GM12878 (cell line): Measurements from ENCODE around the gene DNAJB2. TPM values are rescaled to one million over a fixed set of nuclear protein-coding genes. Genes with fewer than 3 reads are reported as not detected.

Experiments
- CBX3 ChIP-seq: fragments of 200-600 bp; sonication (generic); IDR thresholded peaks from 2 replicates; pipeline ENCODE4 v1.6.1; 2016; ENCODE audit warnings: low read depth, borderline replicate concordance
- CHD2 ChIP-seq: IDR thresholded peaks from 2 replicates; pipeline ENCODE4 v1.6.1; 2011; ENCODE audit warnings: low read depth, low read length, improper control_type of control experiment, borderline replicate concordance
- FOXK2 ChIP-seq: fragments of 450-650 bp; IDR thresholded peaks from 2 replicates; pipeline ENCODE4 v1.6.1; 2017; ENCODE audit warnings: mild to moderate bottlenecking, moderate library complexity
- FOXM1 ChIP-seq: IDR thresholded peaks from 2 replicates; pipeline ENCODE4 v1.6.1; 2012; ENCODE audit warnings: low read depth, mild to moderate bottlenecking, inconsistent platforms, low read length, moderate library complexity
- PAX5 ChIP-seq: IDR thresholded peaks from 2 replicates; pipeline ENCODE4 v1.6.1; 2011; ENCODE audit warnings: low read depth, low read length, borderline replicate concordance
- PAX8 ChIP-seq: fragments of 450-650 bp; IDR thresholded peaks from 2 replicates; pipeline ENCODE4 v1.6.1; 2017; ENCODE audit warnings: mild to moderate bottlenecking, moderate library complexity
- PBX3 ChIP-seq: IDR thresholded peaks from 2 replicates; pipeline ENCODE4 v1.6.1; 2011; ENCODE audit warnings: mild to moderate bottlenecking, low read depth, low read length, moderate library complexity; ENCODE audit not compliant: insufficient replicate concordance
- PKNOX1 ChIP-seq: fragments of 450-650 bp; IDR thresholded peaks from 2 replicates; pipeline ENCODE4 v1.6.1; 2016; ENCODE audit warnings: mild to moderate bottlenecking
- RAD21 ChIP-seq: IDR thresholded peaks from 2 replicates; pipeline ENCODE4 v1.6.1; 2011; ENCODE audit warnings: mild to moderate bottlenecking, low read depth, low read length, moderate library complexity; ENCODE audit not compliant: insufficient read depth
- SKIL ChIP-seq: fragments of 450-650 bp; IDR thresholded peaks from 2 replicates; pipeline ENCODE4 v1.6.1; 2017; ENCODE audit warnings: mild to moderate bottlenecking, low read depth, inconsistent platforms; ENCODE audit not compliant: poor library complexity, severe bottlenecking
- SMARCA5 ChIP-seq: fragments of 450-650 bp; IDR thresholded peaks from 2 replicates; pipeline ENCODE4 v1.6.1; 2017; ENCODE audit warnings: mild to moderate bottlenecking
- ZBTB11 ChIP-seq: fragments of 450-650 bp; formaldehyde crosslinking; IDR thresholded peaks from 2 replicates; pipeline ENCODE4 v1.5.0; 2022; ENCODE audit warnings: mild to moderate bottlenecking, missing genetic modification characterization
- ZNF274 ChIP-seq: IDR thresholded peaks from one replicate; pipeline ENCODE4 v1.8.0; 2011; ENCODE audit not compliant: insufficient read length, insufficient read depth
- polyA plus RNA-seq, 11 experiments: library from polyadenylated mRNA; depleted of rRNA in 4 of 11; unstranded in 6 of 11; stranded (reverse) in 5 of 11; fragments of >200 nt; fragmentation: Nextera tagmentation in 4 of 11; fragmentation: Illumina TruSeq in 1 of 11; extraction: Ambion mirVana in 4 of 11; extraction: Trizol in 1 of 11; gene quantifications; 1 replicate in 1 of 11; 2 replicates in 10 of 11; pipeline versions ENCODE4 v1.2.1 to v1.2.3, GENCODE V29; 2011 to 2016; ENCODE audit warnings: inconsistent platforms in 2 of 11, missing spikeins in 2 of 11, low read depth in 1 of 11
- total RNA-seq, 4 experiments: library from RNA; depleted of rRNA in 3 of 4; stranded (reverse); fragments of >200 nt in 3 of 4; fragmentation: Illumina TruSeq in 1 of 4; extraction: Trizol in 1 of 4; gene quantifications; 2 replicates each; pipeline versions ENCODE4 v1.2.1 to v1.2.3, GENCODE V29; 2013 to 2021
- TF ChIP-seq, protein P1 (sequence below): fragments of 450-650 bp; IDR thresholded peaks from 2 replicates; pipeline ENCODE4 v1.6.1; 2017; ENCODE audit warnings: low read depth, mild to moderate bottlenecking, moderate library complexity
- TF ChIP-seq, protein P2 (sequence below): fragments of 450-650 bp; IDR thresholded peaks from 2 replicates; pipeline ENCODE4 v1.6.1; 2018; ENCODE audit warnings: mild to moderate bottlenecking, low read depth, moderate library complexity; ENCODE audit not compliant: partially characterized antibody

DNAJB2 gene
- total and polyA plus RNA-seq, 10 of the 15 experiments (the other 5 are each of a cell fraction or from before 2014, with no cell fraction given), result 0.26 to 36.5 (median 12.5) TPM

DNA sequence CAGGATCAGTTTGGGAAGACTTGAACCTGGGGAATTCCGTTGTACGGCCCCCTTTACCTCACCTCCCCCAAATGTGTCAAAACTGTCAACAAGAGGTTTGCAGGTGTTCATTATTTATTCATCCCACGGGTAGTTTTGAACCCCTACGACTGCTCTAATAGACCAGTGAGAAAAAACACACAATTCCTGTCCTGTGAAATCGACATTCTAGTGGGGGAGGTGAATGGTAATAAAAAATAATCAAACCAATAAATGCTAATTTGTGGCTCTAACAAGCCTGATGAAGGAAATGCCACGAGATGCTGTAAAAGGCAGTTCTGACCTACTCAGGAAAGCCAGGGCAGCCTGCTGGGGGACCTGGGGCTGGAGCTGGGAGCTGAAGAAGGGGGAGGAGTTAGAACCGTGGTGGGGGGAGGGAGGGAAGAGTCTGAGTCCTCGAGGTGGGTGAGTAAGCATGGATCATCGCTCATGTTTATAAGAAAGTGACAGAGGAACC is 463 bp upstream of the DNAJB2 start (continued):
- TF ChIP-seq, protein P1, sequence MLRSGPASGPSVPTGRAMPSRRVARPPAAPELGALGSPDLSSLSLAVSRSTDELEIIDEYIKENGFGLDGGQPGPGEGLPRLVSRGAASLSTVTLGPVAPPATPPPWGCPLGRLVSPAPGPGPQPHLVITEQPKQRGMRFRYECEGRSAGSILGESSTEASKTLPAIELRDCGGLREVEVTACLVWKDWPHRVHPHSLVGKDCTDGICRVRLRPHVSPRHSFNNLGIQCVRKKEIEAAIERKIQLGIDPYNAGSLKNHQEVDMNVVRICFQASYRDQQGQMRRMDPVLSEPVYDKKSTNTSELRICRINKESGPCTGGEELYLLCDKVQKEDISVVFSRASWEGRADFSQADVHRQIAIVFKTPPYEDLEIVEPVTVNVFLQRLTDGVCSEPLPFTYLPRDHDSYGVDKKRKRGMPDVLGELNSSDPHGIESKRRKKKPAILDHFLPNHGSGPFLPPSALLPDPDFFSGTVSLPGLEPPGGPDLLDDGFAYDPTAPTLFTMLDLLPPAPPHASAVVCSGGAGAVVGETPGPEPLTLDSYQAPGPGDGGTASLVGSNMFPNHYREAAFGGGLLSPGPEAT, result peak; percentile 60
- peak; percentile 59 for TF ChIP-seq PBX3
- no peak for TF ChIP-seq ZBTB11 (CRISPR knock-in tag)
- TF ChIP-seq SMARCA5, result peak; percentile 50
- TF ChIP-seq CBX3, result no peak
- TF ChIP-seq SKIL, result peak; percentile 24
- TF ChIP-seq RAD21, result no peak
- TF ChIP-seq CHD2, result no peak
- peak; percentile 89 for TF ChIP-seq PKNOX1
- no peak for TF ChIP-seq ZNF274
- no peak for TF ChIP-seq PAX5
- TF ChIP-seq PAX8, result no peak
- TF ChIP-seq FOXM1, result peak; percentile 66
- TF ChIP-seq, protein P2, sequence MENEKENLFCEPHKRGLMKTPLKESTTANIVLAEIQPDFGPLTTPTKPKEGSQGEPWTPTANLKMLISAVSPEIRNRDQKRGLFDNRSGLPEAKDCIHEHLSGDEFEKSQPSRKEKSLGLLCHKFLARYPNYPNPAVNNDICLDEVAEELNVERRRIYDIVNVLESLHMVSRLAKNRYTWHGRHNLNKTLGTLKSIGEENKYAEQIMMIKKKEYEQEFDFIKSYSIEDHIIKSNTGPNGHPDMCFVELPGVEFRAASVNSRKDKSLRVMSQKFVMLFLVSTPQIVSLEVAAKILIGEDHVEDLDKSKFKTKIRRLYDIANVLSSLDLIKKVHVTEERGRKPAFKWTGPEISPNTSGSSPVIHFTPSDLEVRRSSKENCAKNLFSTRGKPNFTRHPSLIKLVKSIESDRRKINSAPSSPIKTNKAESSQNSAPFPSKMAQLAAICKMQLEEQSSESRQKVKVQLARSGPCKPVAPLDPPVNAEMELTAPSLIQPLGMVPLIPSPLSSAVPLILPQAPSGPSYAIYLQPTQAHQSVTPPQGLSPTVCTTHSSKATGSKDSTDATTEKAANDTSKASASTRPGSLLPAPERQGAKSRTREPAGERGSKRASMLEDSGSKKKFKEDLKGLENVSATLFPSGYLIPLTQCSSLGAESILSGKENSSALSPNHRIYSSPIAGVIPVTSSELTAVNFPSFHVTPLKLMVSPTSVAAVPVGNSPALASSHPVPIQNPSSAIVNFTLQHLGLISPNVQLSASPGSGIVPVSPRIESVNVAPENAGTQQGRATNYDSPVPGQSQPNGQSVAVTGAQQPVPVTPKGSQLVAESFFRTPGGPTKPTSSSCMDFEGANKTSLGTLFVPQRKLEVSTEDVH, result no peak
- peak; percentile 85 for TF ChIP-seq FOXK2
